Stimulated activated CD4-positive, alpha-beta T cell treated with anti-CD3 and anti-CD28 coated beads, Interleukin-15, amount 100 ng/mL, for 1 hour (primary cell): ENCODE measurements around the gene COL5A1.
"Not testable (repeated sequence)": the region's sequence is repeated elsewhere in the genome, so short reads cannot be mapped to it uniquely, and the experiment has no call there.

Experiments used
- DNase-seq, 2 donors: peaks; one replicate each; pipeline ENCODE4 v3.0.0-alpha.2; 2020; ENCODE audit warnings: low read depth in 1 of 2, low spot score in 1 of 2

COL5A1 gene

DNA sequence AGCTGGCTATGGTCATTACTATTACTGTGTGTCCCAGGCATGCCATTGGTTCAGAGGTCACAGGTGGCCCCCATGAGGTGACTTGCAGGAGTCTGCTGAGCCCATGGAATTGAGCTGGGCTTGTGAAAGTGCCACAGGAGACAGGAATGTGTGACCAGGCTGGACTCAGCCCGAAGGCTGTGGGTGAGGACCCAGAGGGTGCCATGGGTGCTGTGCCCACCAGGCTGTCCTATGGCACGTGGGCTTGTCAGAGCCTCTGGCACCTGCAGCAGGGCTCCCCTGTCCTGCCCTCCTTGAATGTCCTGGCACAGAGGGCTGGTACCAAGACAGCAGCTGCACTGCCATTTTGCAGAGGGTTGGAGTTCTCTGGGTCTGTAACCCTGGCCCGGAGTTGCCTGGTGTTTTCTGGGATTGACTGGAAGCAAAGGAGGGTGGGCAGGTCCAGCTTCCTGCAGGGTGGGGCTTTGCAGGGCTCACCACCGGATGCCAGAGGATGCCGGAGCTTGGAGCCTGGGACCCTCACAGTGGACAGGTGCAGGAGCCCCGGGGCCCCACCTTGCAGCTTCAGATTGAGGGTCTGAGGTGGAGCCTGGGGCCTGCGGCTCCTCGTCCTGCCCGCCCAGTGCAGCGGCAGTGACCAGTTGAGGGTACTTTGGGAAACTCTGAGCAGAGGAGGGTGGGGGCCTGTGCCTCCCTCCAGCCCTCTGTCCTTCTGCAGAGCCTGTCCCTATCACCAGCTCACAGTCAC lies 14.2 kb downstream of the COL5A1 start:
- no peak for DNase-seq

DNA sequence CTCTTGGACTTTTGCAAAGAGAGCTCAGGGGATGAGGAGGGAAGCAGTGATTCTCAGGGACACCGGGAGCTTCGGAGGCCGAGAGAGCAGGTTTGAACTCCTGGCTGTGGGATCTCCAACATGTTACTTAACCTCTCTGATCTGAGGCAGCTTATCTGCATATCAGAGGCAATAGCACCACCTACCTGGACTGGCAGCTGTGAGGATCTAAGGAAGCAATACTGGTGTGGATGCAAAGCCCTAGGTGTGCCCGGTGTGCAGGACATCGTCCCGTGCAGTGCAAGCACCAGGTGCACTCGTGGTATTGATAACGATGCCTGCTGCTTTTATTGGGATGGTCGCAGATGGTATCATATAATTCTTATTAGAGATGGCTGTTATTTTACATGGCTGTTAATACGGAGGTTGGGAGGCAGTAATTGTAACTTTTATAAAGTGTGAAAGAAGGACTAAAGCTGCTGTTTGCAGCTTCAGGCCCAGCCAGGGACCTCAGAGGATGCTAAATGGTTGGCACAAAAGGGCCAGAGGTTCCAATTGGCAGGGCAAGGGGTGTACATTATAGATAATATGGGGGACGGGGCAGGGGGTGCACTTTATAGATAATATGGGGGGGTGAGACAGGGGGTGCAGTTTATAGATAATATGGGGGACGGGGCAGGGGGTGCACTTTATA lies 14.9 kb downstream of the COL5A1 start:
- no peak for DNase-seq

DNA sequence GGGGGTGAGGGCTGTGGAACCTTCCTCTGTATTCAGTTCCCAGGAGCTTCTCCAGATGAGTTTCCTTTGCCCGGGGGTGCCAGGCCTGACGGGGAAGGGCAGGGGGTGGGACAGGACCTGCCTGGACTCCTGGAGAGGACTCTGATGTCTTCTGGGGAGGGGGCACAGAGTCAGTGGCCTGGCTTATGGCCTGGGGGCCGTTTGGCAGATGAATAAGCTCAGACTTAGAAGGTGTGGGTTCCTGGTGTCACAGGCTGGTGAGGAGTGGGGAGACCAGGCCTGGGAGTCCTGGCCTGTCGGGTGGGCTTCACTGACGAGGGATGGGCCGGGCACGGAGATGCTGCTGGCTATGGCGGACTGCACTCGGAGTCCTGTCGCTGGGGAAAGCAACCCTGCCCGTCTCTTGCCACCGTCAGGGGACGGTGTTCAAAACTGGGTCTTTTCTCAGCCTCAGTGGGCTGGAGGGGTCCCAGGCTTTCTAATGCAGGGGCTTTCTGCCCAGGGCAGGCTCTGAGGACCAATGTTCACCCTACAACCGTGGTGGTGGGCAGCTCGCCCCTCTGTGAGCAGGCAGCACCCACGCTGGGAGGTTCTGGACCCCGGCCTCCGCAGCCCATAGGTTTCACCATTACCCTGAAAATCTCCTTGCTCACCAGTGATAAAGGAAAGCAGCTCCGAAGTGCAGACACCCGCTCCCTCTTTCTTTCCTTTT lies 16.2 kb downstream of the COL5A1 start:
- no peak for DNase-seq

DNA sequence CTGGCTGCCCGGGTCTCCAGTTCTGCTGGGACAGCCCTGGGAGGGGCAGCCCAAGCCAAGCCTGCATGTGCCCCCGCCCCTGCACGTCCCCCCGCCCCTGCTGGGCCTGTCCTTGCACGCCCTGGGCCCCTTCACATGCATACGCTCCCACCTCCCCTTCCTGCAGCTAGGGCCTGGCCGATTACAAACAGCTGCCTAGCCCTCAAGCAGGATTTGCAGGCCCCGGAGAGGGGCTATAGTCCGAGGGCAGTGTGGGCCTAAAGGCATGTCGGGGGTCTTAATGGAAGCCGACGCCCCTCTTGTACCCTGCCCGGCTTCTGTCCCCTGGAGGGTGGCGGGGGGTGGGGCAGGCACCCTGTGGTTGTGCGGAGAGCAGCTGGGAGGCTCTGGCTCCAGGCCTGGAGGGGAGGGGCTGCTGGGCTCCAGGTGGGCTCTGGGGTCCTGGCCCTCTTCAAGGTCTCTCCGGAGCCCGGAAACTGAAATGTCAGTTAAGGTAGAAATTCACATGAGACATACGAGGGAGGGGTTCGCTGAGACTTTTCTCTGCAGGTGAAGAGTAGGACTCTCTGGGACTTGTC lies 16.9 kb downstream of the COL5A1 start:
- DNase-seq: no peak

DNA sequence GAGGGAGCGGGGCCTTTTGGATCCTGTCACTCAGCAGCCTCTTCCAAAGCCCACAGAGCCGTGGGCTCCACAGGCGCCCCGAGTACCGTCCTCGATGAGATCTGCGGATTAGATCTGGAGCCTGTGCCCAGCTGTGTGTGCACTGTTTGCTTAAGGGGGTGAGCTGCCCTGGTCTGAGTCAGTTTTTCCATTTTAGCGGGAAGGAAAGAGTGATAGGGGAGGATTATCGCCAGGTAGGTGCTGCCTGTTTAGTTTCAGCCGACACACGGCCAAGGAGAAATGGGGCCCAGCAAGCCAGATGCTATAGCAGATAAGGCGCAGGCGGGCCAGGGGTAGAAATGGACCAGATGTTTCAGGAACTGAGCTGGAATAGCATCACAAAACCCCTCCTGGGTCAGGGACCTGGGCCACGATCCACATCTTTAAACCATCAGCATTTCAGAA lies 18.1 kb downstream of the COL5A1 start:
- no peak for DNase-seq

DNA sequence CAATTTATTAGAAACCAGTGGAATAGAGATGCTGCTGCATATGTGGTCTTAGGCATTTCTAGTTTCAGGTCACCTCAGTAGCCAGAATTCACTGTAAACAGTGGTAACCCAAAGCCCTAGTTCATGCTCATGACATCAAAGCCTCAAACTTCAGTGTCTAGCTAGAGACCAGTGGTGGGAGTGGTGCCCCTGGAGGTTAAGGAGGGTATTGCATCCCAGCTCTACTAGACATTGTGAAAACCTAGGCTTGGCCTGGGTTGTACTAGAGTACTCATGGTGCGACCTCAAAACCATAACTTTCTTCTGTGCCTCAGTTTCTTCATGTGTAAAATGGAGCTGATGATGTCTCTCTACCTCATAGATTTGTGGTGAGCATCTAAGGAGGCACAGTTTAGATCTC lies 18.8 kb downstream of the COL5A1 start:
- no peak for DNase-seq

DNA sequence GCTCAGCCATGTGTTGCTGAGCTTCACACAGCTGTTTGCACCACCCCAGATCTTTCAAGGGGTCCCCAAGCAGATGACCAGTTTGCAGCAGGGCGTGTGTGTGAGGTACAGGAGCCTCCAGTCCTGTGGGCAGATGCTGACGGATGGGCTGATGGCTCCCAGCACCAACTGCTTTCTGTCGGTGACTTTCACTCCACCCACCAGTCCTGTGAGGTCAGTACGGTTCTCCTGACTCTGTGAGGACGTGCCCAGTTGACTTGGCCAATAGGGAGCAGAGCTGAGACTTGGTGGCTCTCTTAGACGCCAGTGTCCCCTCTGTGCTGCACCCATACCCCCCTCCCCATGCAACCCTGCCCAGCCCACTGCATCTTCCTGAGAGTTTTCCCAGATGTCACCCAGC lies 19.7 kb downstream of the COL5A1 start:
- DNase-seq: no peak

DNA sequence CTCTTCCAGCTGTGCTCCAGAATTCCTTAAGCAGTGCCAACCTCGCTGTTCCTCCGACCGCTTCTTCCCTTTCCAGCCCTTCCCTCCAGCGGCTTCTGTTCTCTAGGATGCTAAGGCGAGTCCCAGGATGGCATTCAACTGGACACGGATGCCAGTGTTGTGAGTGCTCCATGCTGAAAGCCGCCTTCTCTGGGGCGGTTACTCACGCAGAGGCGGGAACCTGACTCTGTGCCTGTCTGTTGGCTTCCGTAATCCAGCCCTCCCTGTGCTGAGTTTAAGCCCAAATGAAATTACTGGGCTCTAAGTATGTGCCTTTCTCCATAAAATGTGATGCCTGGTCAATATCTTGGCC lies 20.2 kb downstream of the COL5A1 start:
- no peak for DNase-seq

DNA sequence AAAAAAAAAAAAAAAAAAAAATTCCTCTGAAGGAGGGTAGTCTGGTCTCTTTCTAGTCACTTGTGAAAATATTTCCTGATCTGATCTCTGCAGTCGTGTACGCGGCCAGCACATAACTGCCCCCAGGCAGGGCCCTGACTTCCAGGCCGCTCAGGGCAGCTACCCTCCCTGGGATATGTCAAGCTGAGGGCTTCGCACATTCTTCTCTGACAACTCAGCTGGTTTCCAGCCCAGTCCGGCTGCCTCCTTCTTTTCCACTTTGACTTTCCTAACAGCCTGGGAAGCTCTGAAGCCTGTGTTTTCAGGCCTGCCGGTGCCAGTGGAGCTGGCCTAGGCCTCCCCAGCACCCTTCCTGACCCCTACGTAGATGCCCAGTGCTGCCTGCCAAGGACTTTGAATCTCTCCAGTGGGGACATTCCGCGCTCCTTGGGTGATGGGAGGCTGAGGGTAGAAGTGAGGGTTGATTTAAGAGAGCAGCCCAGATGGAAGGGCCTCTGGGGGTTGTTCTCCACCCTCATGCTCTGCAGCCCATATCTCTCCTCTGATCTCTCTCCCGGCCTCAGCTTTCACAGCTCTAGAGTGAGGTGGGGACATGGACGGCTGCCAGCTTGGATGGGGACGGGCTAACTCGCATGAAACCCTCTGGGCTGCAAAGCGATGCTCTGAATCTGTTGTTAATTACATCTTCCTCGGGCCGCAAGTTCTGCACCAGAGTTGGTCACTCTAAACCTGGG lies 20.7 kb downstream of the COL5A1 start:
- no peak for DNase-seq

DNA sequence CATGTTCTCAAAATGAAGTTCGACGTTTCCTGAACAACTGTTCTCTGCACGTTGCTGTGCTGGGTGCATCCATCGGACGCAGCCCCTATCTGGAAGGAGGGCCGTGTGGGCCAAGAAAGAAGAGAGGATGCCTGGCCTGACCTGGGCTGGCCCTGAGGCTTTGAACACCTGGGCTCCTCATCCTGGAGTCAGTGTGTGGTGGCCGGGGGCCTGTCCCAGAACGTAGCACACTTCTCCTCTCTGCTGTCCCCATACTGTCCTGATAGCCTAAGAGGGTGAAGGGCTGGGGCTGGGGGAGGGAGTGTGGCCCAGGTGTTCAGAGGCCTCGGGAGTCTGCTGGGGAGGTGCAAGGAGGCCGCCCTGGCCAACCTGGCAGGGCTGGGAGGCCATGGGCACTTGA lies 21.5 kb downstream of the COL5A1 start:
- DNase-seq: no peak

DNA sequence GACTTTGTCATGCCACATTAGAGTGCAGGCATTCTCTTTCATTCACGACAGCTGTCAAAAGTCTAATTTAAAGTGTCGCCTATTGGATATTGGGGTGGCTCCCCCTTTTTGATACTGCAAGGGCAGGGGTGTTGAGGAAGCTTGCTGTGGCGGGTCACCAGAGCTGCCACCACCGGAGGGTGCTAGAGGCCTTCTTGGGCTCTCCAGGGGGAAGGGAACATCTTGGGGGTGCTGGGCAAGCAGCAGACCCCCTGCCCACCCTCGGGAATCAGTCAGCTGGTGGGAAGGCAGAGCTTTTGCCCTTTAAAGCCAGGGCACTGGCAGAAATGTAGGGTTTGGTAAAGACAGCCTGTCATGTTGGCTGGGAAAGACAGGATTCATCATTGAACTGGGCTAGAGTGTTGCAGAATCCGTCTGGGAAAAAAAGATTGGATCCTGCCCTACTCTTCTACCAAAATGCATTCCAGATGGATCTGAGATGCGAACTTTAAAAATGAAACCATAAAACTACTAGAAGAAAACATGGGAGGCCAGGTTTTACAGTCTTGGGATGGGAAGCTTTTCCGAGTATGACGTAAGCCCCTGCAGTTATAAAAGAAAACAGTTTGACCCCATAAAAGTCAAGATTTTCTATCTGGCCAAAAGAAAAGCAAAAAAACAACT lies 22.3 kb downstream of the COL5A1 start:
- DNase-seq: no peak

DNA sequence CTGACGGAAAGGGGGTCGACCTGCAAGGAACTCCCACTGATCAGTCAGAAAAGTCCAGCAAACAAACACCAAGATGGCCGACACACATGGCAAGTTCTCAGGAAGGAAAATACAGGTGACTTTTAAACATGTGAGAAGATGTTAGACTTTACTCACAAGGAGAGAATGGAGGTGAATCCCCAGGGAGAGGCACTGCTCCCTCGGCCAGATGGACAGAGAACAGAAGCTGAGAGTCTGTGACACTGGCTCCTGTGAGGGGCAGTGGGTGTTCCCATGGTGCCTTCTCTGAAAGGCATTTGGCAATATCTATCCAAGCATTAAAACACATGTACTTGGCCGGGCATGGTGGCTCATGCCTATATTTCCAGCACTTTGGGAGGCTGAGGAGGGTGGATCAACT lies 22.8 kb downstream of the COL5A1 start:
- no peak for DNase-seq

DNA sequence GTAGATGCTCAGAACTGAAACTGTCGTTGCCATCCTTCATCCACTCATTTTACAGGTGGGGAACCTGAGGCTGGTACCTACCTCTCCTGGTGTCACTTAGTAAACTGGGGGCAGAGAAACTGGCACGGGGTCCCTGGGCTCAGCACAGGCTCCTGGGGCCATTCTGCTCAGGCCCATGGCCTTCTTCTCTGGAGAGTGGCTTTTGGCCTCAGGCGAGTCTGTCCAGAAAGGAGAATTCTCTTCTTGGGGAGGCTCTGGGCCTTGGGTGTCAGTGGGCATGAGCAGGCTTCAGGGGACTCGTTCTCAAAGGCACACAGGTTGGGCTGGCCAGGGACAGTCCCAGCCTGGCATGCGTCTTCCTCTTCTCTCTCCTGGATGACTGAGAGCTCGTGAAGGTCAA lies 24.6 kb downstream of the COL5A1 start:
- DNase-seq: no peak

DNA sequence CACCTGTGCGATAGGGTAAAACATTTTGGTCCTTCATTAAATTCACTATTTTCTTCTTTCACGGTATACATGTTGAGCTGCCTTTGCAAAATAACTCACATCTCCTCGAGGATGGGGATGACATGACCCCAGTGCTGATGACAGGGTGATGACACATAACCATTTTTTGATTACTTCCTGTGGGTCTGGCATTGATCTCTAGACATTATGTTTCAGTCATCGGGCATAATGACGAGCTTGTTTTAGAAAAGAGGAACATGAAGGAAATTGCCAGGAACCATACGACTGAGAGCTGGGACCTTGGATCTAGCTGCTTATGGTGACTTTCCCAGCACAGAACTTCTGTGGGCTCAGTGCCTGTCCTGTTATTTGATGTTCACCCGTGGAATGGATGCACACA lies 25.2 kb downstream of the COL5A1 start:
- no peak for DNase-seq

DNA sequence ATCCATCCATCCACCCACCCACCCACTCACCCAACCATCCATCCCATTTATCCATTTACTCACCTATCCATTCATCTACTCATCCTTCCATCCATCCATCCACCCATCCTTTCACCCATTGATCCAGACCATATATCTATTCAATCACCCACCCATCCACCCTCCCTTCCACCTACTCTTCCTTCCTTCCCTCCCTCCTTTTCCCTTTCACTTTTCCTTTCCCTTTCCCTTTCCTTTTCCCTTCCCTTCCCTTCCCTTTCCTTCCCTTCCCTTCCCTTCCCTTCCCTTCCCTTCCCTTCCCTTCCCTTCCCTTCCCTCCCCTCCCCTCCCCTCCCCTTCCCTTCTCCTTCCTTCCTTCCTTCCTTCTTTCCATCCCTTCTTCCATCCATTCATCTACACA lies 27.4 kb downstream of the COL5A1 start:
- not testable (repeated sequence) for DNase-seq

DNA sequence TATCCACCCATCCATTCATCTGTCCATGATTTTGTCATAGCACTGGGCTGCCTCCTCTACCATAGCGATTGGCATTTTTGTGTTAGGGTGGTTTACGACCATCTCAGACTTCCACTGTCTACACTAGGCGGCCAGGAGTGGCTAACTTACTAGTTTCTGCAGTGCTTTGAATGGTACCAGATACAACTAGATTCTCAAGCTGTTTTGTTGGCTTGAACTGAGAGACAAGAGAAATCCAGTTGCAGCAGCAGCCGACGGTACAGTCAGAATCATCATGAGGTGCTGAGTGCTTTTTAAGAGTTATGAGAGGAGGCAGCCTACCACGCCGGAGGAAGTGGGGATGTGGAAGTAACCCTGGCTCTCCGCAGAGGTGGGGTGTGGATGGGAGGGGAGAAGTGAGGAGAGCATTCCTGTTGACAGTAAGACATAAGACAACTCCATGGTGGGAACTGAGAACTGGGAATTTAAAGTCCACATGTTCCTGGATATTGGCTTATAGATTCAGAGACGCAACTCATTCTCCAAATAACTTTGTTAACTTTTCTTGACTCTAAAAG lies 27.9 kb downstream of the COL5A1 start:
- no peak for DNase-seq

DNA sequence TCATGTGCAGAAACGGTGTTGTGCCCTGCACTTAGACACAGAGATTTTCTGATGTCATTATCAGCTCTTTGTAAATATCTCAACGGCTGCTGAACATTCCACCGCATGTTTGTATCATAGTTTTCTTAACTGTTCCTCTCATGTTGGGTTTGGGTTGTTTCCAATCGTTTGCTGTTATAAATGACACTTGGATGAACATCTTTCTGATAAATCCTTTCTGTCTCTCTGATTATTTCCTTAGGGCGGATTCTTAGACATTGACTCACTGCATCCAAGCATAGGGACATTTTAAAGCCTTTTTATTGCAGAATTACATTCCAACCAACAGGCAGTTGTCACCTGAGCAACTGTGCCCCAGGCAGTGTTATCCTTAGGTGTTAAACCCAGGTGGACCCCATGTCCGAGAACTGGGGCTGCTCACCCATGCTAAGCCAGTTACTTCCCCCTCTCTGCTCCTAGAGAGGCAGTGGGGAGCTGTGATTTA lies 28.5 kb downstream of the COL5A1 start:
- no peak for DNase-seq

DNA sequence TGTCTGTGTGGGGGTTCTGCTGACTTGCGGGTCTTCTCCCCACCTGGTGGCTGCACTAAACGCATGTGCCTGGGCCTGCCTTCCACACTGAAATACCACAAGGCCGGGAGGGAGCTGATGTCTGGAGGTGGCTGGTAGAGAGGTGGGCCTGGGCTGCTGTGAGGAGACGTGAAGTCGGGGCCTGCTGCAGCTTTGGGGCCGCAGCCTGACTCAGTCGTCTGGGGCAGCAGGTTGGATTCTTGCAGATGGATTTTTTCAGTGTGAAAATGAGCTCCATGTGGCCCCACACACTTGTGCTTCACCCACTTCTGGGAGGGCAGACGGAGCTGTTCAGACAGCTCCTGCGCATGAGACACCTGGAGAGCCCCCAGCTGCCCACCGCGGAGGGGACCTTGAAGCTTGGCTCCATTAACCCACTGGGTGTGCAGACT lies 29.3 kb downstream of the COL5A1 start:
- no peak for DNase-seq

DNA sequence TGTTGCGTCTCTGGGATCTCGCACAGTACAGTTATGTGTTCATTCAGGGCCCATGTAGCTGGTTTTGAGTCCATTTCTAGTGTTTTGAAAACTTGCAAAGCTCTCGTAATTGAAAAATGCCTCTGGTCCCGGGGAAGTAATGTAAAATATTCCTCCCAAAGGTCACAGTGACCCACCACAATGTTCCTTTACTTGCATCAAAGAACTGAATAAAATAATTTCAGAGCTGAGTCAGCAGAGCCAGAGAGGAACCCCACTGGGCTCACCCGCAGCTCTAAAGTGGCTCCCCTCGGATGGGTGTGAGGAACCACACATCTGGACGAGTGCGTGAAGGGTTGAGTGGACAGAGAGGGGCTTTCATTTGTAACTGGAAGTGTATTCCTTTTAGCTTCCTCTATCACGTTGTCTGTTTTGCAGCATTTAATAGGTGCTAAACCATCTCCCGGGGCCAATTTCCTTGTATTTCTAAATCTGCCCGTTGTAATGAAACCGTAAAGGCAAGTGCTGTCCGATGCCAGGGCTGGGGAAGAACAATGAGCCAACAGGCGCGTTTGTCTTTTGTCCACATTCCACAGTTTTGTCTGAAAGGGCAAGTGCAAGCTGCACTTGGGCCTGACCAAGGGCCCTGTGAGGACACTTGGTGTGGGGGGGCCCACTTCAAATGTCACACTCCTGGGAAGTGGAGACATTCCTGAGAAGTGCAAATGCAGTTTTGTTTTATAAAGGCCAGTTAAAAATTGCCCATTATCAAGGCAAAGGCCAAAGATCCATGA lies 29.9 kb downstream of the COL5A1 start:
- DNase-seq: no peak

DNA sequence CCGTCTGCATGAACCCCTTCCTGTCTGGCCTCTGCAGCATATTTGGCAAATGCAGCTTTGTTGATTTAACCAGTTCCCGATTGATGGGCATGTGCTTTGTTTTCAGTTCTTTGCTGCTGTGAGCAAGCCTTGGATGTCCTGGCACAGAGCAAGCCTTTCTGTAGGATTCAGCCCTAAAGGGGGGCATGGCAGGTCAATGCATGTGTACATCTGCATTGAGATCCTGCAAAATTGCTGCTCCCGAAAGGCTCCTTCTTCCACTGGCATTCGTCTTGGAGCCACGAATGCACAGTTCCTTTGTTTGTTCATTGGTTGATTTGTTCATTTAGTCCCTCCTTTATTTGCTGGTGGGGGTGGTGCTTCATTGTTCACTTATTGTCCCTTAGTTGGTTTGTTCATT lies 34.8 kb downstream of the COL5A1 start:
- no peak for DNase-seq
